D721Med (cell line): ENCODE results near the gene SLC35F5.

Source experiments
- DNase-seq: peaks from one replicate; pipeline ENCODE4 v3.0.0; 2011; ENCODE audit warnings: low spot score; ENCODE audit not compliant: insufficient read length
- FAIRE-seq: peaks from 2 replicates; lab custom pipeline; 2011; peaks lifted over from hg19 to GRCh38; lab: Jason Lieb, UNC
- TF ChIP-seq, protein P1 (sequence below): IDR thresholded peaks from 2 replicates; pipeline ENCODE4 v1.5.1; 2012; ENCODE audit warnings: mild to moderate bottlenecking, control low read depth; ENCODE audit not compliant: insufficient read depth; ENCODE audit errors: missing control alignments

SLC35F5 gene

DNA sequence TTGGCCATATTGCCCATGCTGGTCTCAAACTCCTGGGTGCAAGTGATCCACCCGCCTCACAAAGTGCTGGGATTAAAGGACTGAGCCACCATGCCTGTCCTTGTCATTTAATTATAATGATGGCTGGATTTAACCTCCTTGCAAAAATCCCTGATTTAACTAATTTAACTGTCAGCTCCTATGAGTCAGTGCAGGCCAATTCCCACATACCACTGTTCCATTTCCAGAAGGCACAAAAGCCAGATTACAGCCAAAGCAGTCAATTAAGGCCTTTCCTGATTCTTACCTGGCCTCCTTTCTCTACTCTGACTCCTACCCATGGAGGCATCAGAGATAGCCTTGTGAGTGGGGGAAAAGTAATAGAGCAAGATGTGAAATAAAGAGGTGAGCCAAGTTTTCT, 12.3 kb upstream of the SLC35F5 start:
- DNase-seq (no peak), FAIRE-seq (no peak)
- TF ChIP-seq, protein P1, sequence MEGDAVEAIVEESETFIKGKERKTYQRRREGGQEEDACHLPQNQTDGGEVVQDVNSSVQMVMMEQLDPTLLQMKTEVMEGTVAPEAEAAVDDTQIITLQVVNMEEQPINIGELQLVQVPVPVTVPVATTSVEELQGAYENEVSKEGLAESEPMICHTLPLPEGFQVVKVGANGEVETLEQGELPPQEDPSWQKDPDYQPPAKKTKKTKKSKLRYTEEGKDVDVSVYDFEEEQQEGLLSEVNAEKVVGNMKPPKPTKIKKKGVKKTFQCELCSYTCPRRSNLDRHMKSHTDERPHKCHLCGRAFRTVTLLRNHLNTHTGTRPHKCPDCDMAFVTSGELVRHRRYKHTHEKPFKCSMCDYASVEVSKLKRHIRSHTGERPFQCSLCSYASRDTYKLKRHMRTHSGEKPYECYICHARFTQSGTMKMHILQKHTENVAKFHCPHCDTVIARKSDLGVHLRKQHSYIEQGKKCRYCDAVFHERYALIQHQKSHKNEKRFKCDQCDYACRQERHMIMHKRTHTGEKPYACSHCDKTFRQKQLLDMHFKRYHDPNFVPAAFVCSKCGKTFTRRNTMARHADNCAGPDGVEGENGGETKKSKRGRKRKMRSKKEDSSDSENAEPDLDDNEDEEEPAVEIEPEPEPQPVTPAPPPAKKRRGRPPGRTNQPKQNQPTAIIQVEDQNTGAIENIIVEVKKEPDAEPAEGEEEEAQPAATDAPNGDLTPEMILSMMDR = no peak

DNA sequence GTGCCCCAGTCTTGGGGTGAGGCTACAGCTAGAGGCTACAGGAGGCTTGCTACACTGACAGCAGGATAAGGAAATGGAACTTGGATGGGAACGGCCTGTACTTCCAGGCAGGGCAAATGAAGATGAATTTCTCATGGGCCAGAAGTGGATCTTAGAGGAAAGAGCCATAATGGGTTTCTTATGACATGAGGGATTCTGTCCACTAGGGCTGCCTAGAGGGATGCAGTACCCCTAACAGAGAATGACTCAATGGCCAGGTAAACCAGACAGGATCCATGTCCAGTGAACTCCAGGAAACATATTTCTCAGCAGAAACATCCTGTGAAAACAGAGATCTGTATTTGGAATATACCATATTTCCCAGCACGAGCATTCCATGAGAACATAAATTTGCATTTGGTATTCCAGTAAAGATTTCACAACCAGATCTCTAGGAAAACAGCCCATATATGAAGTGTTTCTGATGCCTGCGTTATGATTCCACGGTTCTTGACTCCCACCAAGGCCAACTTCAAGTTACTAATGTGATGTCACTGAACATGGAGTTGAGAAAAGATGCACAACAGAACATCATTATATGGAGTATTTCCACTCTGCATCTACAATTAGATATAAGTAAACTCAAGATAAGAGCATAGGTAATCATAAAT, 11.5 kb upstream of the SLC35F5 start:
- DNase-seq (no peak), FAIRE-seq (no peak)
- TF ChIP-seq, protein P1 = no peak

DNA sequence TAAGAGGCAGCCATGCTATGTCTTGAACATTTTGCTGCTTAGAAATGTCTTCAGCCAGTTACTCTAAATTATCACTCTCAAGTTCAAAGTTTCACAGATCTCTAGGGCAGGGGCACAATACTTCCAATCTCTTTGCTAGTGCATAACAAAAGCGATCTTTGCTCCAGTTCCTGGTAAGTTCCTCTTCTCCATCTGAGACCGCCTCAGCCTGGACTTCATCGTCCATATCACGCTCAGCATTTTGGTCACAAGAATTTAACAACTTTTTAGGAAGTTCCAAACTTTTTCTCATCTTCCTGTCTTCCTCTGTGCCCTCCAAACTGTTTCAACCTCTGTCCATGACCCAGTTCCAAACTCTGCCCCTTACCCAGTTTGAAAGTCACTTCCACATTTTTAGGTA, 8.8 kb upstream of the SLC35F5 start:
- FAIRE-seq (no peak), DNase-seq (no peak)
- TF ChIP-seq, protein P1 = no peak

DNA sequence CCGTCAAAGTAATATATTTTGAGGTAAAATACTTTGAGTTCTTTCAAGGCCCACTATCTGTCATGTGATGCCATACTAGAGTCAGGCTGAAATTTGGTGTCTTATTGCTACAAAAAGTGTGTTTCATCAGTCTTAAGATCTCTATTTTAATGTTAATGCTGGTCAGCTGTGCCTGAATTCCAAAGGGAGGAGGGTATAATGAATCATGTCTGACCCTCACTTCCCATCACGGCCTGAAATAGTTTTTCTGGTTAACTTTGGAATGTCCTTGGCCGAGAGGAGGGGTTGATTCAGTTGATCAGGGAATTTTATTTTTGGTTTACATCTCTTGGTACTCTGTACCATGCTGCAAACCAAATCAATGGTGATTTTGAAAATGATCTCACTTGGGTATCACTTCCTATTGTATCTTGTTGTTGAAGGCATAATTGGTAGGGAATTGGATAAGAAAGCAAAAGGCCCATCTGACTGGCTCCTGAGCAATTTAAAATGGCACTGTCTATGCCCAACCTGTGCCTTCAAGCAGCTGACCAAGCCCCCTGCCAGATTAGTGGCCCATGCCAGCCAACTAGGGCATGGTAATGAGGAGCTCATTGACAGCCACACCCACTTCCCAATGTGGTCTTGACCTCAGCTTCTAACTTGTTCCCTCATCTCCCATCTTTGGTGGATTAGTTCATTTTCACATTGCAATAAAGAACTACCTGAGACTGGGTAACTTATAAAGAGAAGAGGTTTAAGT, 6.1 kb upstream of the SLC35F5 start:
- DNase-seq (no peak), FAIRE-seq (no peak)
- TF ChIP-seq, protein P1 = no peak

DNA sequence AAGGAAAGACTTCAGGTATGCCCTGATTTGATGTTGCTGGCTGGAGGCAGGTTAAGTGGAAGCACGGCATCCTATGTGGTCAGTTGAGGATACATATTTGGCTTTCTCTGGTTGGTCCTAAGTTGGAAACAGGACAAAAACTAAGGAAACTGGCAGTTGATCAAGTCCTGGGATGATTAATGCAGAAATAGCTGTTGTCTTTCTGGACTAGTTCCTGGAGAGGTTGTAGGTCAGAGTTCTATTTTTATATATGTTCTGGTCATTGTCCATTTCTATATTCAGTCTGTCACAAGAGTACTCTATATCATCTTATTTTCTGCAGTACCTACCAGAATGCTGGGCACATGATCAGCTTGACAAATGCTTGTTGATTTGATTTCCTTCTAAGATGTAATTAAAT, 4.0 kb upstream of the SLC35F5 start:
- DNase-seq (no peak), FAIRE-seq (no peak)
- TF ChIP-seq, protein P1 = no peak

DNA sequence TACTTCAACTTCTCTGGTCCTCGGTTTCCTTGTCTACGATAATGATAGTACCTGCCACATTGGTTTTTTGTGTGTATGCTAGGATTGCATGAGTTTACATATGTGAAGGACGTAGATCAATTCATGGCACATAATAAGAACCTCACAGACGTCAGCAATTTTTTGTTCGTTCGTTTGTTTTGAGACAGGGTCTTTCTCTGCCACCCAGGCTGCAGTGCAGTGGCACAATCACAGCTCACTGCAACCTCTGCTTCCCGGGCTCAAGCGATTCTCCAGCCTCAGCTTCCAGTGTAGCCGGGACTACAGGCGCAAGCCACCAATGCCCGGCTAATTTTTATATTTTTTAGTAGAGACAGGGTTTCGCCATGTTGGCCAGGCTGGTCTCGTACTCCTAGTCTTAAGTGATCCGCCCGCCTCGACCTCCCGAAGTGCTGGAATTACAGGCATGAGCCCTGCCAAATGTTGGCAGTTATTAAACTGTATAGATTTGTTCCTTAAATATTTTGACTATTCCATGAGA, 756 bp upstream of the SLC35F5 start:
- no peak for FAIRE-seq
- DNase-seq = no peak
- TF ChIP-seq, protein P1 = no peak
